SK-N-SH (cell line): ENCODE results near the gene PRC1. TPM values are rescaled to one million over a fixed set of nuclear protein-coding genes. Genes with fewer than 3 reads are reported as not detected.

ENCODE experiments used
- CTCF ChIA-PET: fragments of 300-600, 350-600 bp; formaldehyde crosslinking; extraction: SDS; loops from one replicate; lab custom pipeline; 2021; lab: Yijun Ruan, JAX
- POLR2A ChIA-PET: fragments of 350-600 bp; sonication (Branson Sonifier 250); formaldehyde crosslinking; extraction: SDS; loops from one replicate; lab custom pipeline; 2020; ENCODE audit warnings: antibody characterized with exemption, inconsistent platforms; lab: Yijun Ruan, JAX
- DNase-seq: peaks from one replicate; pipeline ENCODE4 v3.0.0; 2012
- H2AFZ ChIP-seq: fragments of 200-600 bp; sonication (generic); 2 replicates; pipeline ENCODE4 v1.8.1; 2016; ENCODE audit warnings: antibody characterized with exemption, mild to moderate bottlenecking, low read depth
- H3F3A ChIP-seq: fragments of 200-600 bp; sonication (generic); replicated peaks from 2 replicates; pipeline ENCODE3; 2016; ENCODE audit warnings: antibody characterized with exemption, mild to moderate bottlenecking; ENCODE audit not compliant: insufficient read depth
- H3K27ac ChIP-seq, 2 experiments: fragments of 200-500 bp in 1 of 2; fragments of 200-600 bp in 1 of 2; sonication (Bioruptor generic) in 1 of 2; sonication (generic), shearing (Covaris generic) in 1 of 2; 2 replicates each; pipeline versions ENCODE4 v1.5.1 to v1.6.1; 2014 to 2016; ENCODE audit warnings: low read depth in 2 of 2, inconsistent platforms in 1 of 2, low read length in 1 of 2, mild to moderate bottlenecking in 1 of 2, mixed read lengths in 1 of 2
- H3K27me3 ChIP-seq: fragments of 200-600 bp; sonication (generic), shearing (Covaris generic); 2 replicates; pipeline ENCODE4 v1.6.1; 2016; ENCODE audit warnings: mixed run types; ENCODE audit not compliant: insufficient read depth
- H3K36me3 ChIP-seq, 2 experiments: fragments of 200-500 bp in 1 of 2; fragments of 200-600 bp in 1 of 2; sonication (Bioruptor generic) in 1 of 2; sonication (generic) in 1 of 2; replicated peaks in 1 of 2; 2 replicates each; pipeline versions ENCODE3 to v1.5.1; 2014 to 2016; ENCODE audit warnings: low read length in 1 of 2, mild to moderate bottlenecking in 1 of 2; ENCODE audit not compliant: insufficient read depth in 2 of 2, control insufficient read depth in 1 of 2
- H3K4me1 ChIP-seq, 2 experiments: fragments of 200-500 bp in 1 of 2; fragments of 200-600 bp in 1 of 2; sonication (Bioruptor generic) in 1 of 2; sonication (generic), shearing (Covaris generic) in 1 of 2; 2 replicates each; pipeline versions ENCODE4 v1.5.1 to v1.6.1; 2014 to 2016; ENCODE audit warnings: low read depth in 1 of 2, low read length in 1 of 2, mixed run types in 1 of 2; ENCODE audit not compliant: insufficient read depth in 2 of 2, control insufficient read depth in 1 of 2
- H3K4me2 ChIP-seq: fragments of 200-600 bp; sonication (generic), shearing (Covaris generic); 2 replicates; pipeline ENCODE4 v1.6.1; 2017; ENCODE audit warnings: mixed run types
- H3K4me3 ChIP-seq, 2 experiments: fragments of 200-500 bp in 1 of 2; fragments of 200-600 bp in 1 of 2; sonication (Bioruptor generic) in 1 of 2; sonication (generic), shearing (Covaris generic) in 1 of 2; 2 replicates each; pipeline versions ENCODE4 v1.5.1 to v1.8.1; 2014 to 2016; ENCODE audit warnings: low read depth in 2 of 2, inconsistent platforms in 1 of 2, low read length in 1 of 2, mild to moderate bottlenecking in 1 of 2, mixed read lengths in 1 of 2, moderate library complexity in 1 of 2
- H3K79me2 ChIP-seq: fragments of 200-600 bp; sonication (generic); 2 replicates; pipeline ENCODE4 v1.8.1; 2017; ENCODE audit warnings: mild to moderate bottlenecking; ENCODE audit not compliant: insufficient read depth
- H3K9ac ChIP-seq: fragments of 200-600 bp; sonication (generic); 2 replicates; pipeline ENCODE4 v1.6.1; 2017; ENCODE audit warnings: mixed run types
- H3K9me2 ChIP-seq: fragments of 200-600 bp; sonication (generic); 2 replicates; pipeline ENCODE4 v1.6.1; 2017; ENCODE audit warnings: mixed run types
- H3K9me3 ChIP-seq: fragments of 200-600 bp; sonication (generic); 2 replicates; pipeline ENCODE4 v1.6.1; 2017; ENCODE audit warnings: mixed run types, mild to moderate bottlenecking, moderate library complexity
- H4K20me1 ChIP-seq: fragments of 200-600 bp; sonication (generic); 2 replicates; pipeline ENCODE4 v1.6.1; 2017; ENCODE audit warnings: mild to moderate bottlenecking, mixed run types; ENCODE audit not compliant: insufficient read depth
- CHD2 ChIP-seq: fragments of 150-350 bp; IDR thresholded peaks from 2 replicates; pipeline ENCODE4 v1.6.1; 2018; ENCODE audit warnings: low read length; ENCODE audit not compliant: partially characterized antibody
- CTCF ChIP-seq: fragments of 200-600 bp; sonication (generic); IDR thresholded peaks from 2 replicates; pipeline ENCODE4 v1.6.1; 2017; ENCODE audit warnings: antibody characterized with exemption, mild to moderate bottlenecking, moderate library complexity
- ELF1 ChIP-seq: IDR thresholded peaks from 2 replicates; pipeline ENCODE4 v1.4.0; 2012
- FOSL2 ChIP-seq: IDR thresholded peaks from 2 replicates; pipeline ENCODE4 v1.4.0; 2012; ENCODE audit warnings: low read depth, mild to moderate bottlenecking, moderate library complexity, borderline replicate concordance
- FOXJ3 ChIP-seq: sonication (generic); formaldehyde crosslinking; IDR thresholded peaks from 2 replicates; pipeline ENCODE4 v1.5.1; 2020; ENCODE audit warnings: mild to moderate bottlenecking, missing genetic modification reagents
- FOXM1 ChIP-seq: IDR thresholded peaks from 2 replicates; pipeline ENCODE4 v1.4.0; 2012; ENCODE audit warnings: low read depth, mild to moderate bottlenecking
- GABPA ChIP-seq: IDR thresholded peaks from 2 replicates; pipeline ENCODE4 v1.4.0; 2012; ENCODE audit warnings: low read depth, mild to moderate bottlenecking
- GATA2 ChIP-seq: sonication (generic); formaldehyde crosslinking; IDR thresholded peaks from 2 replicates; pipeline ENCODE4 v1.5.0; 2020; ENCODE audit warnings: mild to moderate bottlenecking, missing genetic modification reagents
- JUND ChIP-seq: IDR thresholded peaks from 2 replicates; pipeline ENCODE4 v1.4.0; 2012
- MAX ChIP-seq: IDR thresholded peaks from 2 replicates; pipeline ENCODE4 v1.4.0; 2012; ENCODE audit warnings: low read depth
- MEF2A ChIP-seq: IDR thresholded peaks from 2 replicates; pipeline ENCODE4 v1.4.0; 2012; ENCODE audit warnings: low read depth, borderline replicate concordance
- NRF1 ChIP-seq: IDR thresholded peaks from 2 replicates; pipeline ENCODE4 v1.6.1; 2012; ENCODE audit warnings: low read depth, mild to moderate bottlenecking, low read length
- POLR2AphosphoS5 ChIP-seq: IDR thresholded peaks from 2 replicates; pipeline ENCODE4 v1.6.1; 2012; ENCODE audit warnings: low read depth, low read length
- RAD21 ChIP-seq: IDR thresholded peaks from 2 replicates; pipeline ENCODE4 v1.6.1; 2012; ENCODE audit warnings: mild to moderate bottlenecking, low read length
- RCOR1 ChIP-seq: fragments of 150-350 bp; IDR thresholded peaks from 2 replicates; pipeline ENCODE4 v1.6.1; 2017; ENCODE audit warnings: antibody characterized with exemption, low read length
- RFX5 ChIP-seq: IDR thresholded peaks from 2 replicates; pipeline ENCODE4 v1.6.1; 2012; ENCODE audit warnings: mild to moderate bottlenecking, improper control_type of control experiment, low read length
- SIN3A ChIP-seq: IDR thresholded peaks from 2 replicates; pipeline ENCODE4 v1.6.1; 2012; ENCODE audit warnings: low read depth, mild to moderate bottlenecking, low read length, moderate library complexity, borderline replicate concordance
- SMC3 ChIP-seq: IDR thresholded peaks from 2 replicates; pipeline ENCODE4 v1.6.1; 2012; ENCODE audit warnings: low read depth, low read length, improper control_type of control experiment
- TAF1 ChIP-seq: IDR thresholded peaks from 2 replicates; pipeline ENCODE4 v1.6.1; 2012; ENCODE audit warnings: low read depth, mild to moderate bottlenecking, low read length, moderate library complexity, borderline replicate concordance
- TCF12 ChIP-seq: IDR thresholded peaks from 2 replicates; pipeline ENCODE4 v1.4.0; 2012
- TEAD4 ChIP-seq: IDR thresholded peaks from 2 replicates; pipeline ENCODE4 v1.4.0; 2012; ENCODE audit warnings: mild to moderate bottlenecking, borderline replicate concordance; ENCODE audit not compliant: insufficient read depth
- YY1 ChIP-seq: IDR thresholded peaks from 2 replicates; pipeline ENCODE4 v1.4.0; 2012; ENCODE audit warnings: low read depth, mild to moderate bottlenecking
- WGBS: methylation state at CpG from one replicate; pipeline ENCODE4 v1.1.6; 2017; ENCODE audit warnings: low lambda C conversion rate; 5-methylcytosine and 5-hydroxymethylcytosine counted together
- polyA plus RNA-seq, 3 experiments: library from polyadenylated mRNA; depleted of rRNA; stranded (reverse); fragments of >200 nt; gene quantifications; 2 replicates each; pipeline ENCODE4 v1.2.3, GENCODE V29; 2012
- TF ChIP-seq, protein P1 (sequence below): IDR thresholded peaks from 2 replicates; pipeline ENCODE4 v1.4.0; 2012; ENCODE audit warnings: low read depth, borderline replicate concordance
- TF ChIP-seq, protein P2 (sequence below): fragments of 150-350 bp; IDR thresholded peaks from 2 replicates; pipeline ENCODE4 v1.6.1; 2016; ENCODE audit warnings: mild to moderate bottlenecking, low read depth, low read length
- TF ChIP-seq, protein P3 (sequence below): IDR thresholded peaks from 2 replicates; pipeline ENCODE4 v1.6.1; 2012; ENCODE audit warnings: mild to moderate bottlenecking, low read depth, low read length, moderate library complexity

The PRC1 gene
- polyA plus RNA-seq, 1 of the 3 experiments (the other 2 are of a cell fraction), result 125 TPM

DNA sequence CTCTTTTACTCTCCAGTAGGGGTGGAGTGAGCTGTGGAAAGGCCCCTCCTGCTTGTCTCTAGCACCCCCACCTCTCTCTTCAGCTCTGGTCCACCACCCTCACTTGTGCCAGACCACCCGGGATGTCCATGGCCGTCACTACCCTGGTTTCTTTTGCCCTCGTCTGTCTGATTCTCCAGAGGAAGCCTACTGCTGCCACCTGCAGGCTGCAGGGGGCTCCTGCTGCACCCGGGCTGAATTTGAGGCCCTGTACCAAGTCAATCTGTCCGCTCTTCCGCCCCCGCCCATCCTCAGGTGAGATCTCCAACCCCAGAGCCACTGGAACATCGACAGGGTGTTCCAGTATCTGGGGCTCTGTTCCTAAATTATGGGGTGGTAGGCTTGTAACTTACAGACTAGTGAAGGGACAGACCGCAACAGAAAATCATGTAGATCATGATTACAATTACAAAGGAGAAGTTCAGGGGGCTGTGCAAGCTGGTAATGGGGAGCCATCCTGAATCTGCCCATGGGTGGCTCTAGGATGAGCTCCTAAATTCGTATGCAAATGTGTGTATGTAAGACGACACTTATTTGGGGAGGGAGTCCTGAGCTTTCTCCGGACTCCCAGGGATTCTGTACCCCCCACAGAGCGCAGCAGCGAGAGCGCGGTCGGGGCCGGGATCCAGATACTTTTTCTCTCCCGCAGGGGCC, 59.9 kb downstream of the PRC1 start:
- H3K79me2 ChIP-seq, result peaks cover 23% of the 10 kb centered on the region
- DNase-seq, result peak; percentile 87
- H3K27ac ChIP-seq, result peak overlapping the region; percentile 64; a peak in 3 of 4 replicates
- peak overlapping the region; percentile 86; the same call in 1 of the 2 replicates for H3K9ac ChIP-seq
- H3F3A ChIP-seq, result peaks cover 22% of the 10 kb centered on the region
- no peaks in the 10 kb centered on the region for H3K9me2 ChIP-seq
- ChIA-PET CTCF (interaction anchor here (0.6 to 11.5 kb wide), 35 partner anchors 9 to 341 kb away, joined by 3 to 142 read pairs (median 6); partner anchors contain the start of genes BLM, FES, MAN2A2 and RCCD1), POLR2A (interaction anchor here (0.9 to 4.8 kb wide), 7 partner anchors 14 to 296 kb away, joined by 3 to 23 read pairs (median 6); partner anchors contain the start of genes MAN2A2 and RCCD1)
- H3K9me3 ChIP-seq, result no peaks in the 10 kb centered on the region
- H3K4me1 ChIP-seq, result peaks cover 13 to 38% of the 10 kb centered on the region in 2 experiments; a peak in 2 of 4 replicates
- peak overlapping the region; percentile 81 to 96 for H3K4me3 ChIP-seq
- 3% methylated on average over 15 of the region's 19 CpGs for WGBS
- no peaks in the 10 kb centered on the region for H3K27me3 ChIP-seq
- H3K36me3 ChIP-seq, result peaks cover 8 to 25% of the 10 kb centered on the region in 2 experiments
- no peaks in the 10 kb centered on the region for H4K20me1 ChIP-seq
- H2AFZ ChIP-seq, result peak overlapping the region; percentile 97
- peak overlapping the region; percentile 92 for H3K4me2 ChIP-seq
- no peak for TF ChIP-seq FOXJ3 (CRISPR knock-in tag)
- TF ChIP-seq POLR2AphosphoS5, result no peak
- no peak for TF ChIP-seq ELF1
- TF ChIP-seq MAX, result no peak
- TF ChIP-seq, protein P1, sequence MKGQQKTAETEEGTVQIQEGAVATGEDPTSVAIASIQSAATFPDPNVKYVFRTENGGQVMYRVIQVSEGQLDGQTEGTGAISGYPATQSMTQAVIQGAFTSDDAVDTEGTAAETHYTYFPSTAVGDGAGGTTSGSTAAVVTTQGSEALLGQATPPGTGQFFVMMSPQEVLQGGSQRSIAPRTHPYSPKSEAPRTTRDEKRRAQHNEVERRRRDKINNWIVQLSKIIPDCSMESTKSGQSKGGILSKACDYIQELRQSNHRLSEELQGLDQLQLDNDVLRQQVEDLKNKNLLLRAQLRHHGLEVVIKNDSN, result no peak
- no peak for TF ChIP-seq TCF12
- no peak for TF ChIP-seq GABPA
- no peak for TF ChIP-seq MEF2A
- TF ChIP-seq GATA2 (CRISPR knock-in tag), result 0 out of 2 replicates have a peak, but pooled peaks have one; percentile 9
- no peak for TF ChIP-seq YY1
- peak; percentile 77; the same call in 1 of the 2 replicates for TF ChIP-seq SIN3A
- peak; percentile 75 for TF ChIP-seq RAD21
- 0 out of 2 replicates have a peak, but pooled peaks have one; percentile 8 for TF ChIP-seq RCOR1
- TF ChIP-seq, protein P2, sequence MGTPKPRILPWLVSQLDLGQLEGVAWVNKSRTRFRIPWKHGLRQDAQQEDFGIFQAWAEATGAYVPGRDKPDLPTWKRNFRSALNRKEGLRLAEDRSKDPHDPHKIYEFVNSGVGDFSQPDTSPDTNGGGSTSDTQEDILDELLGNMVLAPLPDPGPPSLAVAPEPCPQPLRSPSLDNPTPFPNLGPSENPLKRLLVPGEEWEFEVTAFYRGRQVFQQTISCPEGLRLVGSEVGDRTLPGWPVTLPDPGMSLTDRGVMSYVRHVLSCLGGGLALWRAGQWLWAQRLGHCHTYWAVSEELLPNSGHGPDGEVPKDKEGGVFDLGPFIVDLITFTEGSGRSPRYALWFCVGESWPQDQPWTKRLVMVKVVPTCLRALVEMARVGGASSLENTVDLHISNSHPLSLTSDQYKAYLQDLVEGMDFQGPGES, result no peak
- no peak for TF ChIP-seq JUND
- TF ChIP-seq TAF1, result no peak
- TF ChIP-seq RFX5, result no peak
- peak; percentile 33 for TF ChIP-seq CHD2
- TF ChIP-seq CTCF, result peak; percentile 92
- no peak for TF ChIP-seq FOSL2
- no peak for TF ChIP-seq TEAD4
- TF ChIP-seq, protein P3, sequence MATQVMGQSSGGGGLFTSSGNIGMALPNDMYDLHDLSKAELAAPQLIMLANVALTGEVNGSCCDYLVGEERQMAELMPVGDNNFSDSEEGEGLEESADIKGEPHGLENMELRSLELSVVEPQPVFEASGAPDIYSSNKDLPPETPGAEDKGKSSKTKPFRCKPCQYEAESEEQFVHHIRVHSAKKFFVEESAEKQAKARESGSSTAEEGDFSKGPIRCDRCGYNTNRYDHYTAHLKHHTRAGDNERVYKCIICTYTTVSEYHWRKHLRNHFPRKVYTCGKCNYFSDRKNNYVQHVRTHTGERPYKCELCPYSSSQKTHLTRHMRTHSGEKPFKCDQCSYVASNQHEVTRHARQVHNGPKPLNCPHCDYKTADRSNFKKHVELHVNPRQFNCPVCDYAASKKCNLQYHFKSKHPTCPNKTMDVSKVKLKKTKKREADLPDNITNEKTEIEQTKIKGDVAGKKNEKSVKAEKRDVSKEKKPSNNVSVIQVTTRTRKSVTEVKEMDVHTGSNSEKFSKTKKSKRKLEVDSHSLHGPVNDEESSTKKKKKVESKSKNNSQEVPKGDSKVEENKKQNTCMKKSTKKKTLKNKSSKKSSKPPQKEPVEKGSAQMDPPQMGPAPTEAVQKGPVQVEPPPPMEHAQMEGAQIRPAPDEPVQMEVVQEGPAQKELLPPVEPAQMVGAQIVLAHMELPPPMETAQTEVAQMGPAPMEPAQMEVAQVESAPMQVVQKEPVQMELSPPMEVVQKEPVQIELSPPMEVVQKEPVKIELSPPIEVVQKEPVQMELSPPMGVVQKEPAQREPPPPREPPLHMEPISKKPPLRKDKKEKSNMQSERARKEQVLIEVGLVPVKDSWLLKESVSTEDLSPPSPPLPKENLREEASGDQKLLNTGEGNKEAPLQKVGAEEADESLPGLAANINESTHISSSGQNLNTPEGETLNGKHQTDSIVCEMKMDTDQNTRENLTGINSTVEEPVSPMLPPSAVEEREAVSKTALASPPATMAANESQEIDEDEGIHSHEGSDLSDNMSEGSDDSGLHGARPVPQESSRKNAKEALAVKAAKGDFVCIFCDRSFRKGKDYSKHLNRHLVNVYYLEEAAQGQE, result no peak
- no peak for TF ChIP-seq NRF1
- no peak for TF ChIP-seq FOXM1
- TF ChIP-seq SMC3, result peak; percentile 58
